Measurements from ENCODE around the gene INTS6.
A peak's percentile ranks its signal among the peaks of the same experiment; 100 is the strongest.

INTS6 gene, protein sequence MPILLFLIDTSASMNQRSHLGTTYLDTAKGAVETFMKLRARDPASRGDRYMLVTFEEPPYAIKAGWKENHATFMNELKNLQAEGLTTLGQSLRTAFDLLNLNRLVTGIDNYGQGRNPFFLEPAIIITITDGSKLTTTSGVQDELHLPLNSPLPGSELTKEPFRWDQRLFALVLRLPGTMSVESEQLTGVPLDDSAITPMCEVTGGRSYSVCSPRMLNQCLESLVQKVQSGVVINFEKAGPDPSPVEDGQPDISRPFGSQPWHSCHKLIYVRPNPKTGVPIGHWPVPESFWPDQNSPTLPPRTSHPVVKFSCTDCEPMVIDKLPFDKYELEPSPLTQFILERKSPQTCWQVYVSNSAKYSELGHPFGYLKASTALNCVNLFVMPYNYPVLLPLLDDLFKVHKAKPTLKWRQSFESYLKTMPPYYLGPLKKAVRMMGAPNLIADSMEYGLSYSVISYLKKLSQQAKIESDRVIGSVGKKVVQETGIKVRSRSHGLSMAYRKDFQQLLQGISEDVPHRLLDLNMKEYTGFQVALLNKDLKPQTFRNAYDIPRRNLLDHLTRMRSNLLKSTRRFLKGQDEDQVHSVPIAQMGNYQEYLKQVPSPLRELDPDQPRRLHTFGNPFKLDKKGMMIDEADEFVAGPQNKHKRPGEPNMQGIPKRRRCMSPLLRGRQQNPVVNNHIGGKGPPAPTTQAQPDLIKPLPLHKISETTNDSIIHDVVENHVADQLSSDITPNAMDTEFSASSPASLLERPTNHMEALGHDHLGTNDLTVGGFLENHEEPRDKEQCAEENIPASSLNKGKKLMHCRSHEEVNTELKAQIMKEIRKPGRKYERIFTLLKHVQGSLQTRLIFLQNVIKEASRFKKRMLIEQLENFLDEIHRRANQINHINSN

DNA sequence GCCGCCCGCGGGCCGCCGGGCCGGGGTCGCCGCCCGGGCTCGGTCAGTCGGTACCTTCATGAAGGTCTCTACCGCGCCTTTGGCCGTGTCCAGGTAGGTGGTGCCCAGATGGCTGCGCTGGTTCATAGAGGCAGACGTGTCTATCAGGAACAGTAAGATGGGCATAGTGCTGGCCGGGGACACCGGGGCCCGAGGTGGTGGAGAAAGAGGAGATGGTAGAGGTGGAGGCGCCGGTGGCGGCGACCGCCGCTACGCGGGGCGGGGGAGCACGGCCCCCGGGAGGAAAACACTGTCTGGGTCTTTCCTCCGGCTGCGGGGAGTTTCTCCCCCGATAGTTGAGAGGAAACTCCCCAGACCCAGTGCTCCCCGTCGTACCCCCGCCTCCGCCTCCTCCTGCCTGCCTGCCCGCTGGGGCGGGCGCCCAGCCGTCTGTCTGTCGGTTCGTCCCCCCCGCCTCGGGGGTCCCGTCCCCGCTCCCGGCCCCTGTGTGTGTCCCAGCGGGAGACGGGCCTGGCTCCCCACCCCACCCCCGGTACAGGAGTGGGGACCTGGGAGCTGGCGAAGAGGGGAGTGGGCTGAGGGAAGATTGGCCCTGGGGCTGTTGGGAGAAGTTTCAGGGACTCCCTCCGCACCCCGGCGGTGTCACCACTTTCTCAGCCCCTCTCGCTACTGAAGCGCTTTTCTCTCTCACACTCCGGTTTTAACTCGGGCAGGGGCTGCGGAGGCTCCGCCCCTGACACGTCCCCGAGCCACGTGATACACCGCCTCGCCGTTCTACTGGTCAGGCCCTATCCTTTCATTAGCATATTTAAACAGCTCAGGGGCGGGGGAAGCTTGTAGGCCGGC lies at the start of gene INTS6:
Gene INTS6, minus strand, starts transcription at position 676 of the 846 bp plus-strand sequence. Its CDS starts 511 bp downstream, at position 165.
- peak; percentile 99 for DNase-seq

DNA sequence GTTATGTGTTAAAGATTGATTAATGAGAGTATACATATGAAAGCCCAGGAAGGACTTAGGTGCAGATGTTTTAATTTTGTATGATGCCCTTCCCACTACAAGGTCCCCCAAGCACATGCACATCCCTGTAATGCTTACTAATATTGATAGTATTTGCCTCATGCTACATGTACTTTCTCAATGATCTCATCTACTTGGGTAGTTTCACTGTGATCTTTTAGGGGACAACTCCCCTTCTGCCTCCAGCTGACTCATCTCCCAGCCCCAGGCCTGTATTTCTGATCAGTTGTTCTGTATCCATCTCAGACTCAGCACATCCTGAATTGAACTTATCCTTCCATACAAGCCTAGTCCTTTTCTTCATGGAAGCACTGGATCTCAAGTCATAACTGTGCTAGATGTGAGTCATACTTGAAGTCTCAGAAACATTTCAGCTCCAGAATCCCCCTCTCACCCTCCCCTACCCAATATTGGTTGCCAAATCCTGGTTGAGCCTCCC lies 49.4 kb upstream of the INTS6 start:
- DNase-seq: no peak

DNA sequence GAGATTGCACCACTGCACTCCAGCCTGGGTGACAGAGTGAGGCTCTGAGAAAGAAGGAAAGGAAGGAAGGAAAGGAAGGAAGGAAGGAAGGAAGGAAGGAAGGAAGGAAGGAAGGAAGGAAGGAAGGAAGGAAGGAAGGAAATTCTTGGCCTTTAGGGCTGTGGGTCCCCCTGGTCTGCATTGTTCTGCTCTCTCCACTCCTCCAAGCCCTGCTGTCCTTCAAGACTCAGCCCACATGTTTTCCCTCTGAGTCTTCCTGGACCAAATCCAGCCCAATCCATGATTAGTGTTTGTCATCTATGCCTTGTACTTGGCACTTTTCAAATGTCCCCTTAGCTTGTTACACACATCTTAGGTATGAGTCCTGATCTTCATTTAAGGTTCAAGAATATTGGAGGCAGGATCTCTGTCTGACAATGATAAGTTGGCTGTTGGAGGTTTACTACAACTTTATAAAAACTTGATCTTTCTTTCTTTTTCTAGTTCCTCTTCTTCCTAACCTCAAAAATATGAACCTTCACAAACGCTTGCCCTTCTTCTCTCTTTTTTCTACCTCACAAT lies 48.8 kb upstream of the INTS6 start:
- DNase-seq: no peak

DNA sequence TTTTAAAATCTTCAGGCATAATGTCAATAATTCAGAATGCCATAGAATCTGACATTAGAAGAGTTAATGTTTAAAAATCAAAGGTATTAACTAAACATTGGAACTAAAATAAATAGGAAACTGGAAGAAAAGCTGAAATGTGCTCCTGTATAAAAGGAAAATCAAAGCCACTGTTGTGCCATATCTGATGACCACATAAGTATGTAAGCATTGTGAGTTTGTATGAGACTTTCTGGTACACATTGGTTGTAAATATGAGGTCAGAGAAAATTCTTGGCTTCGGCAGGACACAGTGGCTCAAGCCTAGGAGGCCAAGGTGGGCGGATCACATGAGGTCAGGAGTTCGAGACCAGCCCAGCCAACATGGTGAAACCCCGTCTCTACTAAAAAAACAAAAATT lies 48.3 kb upstream of the INTS6 start:
- DNase-seq: no peak

DNA sequence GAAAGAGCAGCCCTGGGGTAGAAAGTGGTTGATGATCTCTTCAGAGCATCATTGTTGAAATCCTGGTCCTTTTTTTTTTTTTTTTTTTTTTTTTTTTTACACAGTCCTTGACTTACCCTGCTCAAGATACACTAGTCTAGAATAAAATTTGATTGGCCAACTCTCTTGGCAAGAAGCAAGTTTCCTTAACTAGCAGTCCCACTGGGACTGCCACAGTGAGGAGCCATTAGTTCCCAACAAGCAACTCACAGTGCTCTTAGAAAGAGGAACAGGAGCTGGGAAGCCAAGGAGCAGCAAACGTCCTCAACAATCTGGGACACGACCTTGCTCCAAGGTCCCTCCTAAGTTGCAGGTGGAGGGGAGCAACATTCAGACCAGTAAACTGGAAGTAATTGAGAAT lies 47.9 kb upstream of the INTS6 start:
- no peak for DNase-seq

DNA sequence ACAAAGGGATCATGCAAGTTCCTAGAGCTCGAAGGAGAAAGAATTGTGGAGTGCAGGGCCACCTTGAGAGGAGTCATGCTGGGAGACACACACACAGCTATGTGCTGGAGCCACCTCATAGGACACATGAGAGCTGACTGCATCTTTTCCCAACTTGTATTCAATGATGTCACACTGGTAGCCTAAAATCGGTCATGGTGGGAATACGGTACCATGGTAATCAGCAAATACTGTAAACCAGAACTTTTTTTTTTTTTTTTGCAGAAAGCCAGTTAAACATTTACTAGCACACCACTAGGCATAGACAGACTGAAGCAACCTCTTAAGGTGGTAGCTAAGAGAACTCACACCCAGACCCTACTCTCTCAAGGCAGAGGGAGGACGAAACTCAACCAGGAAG lies 47.0 kb upstream of the INTS6 start:
- DNase-seq: no peak

DNA sequence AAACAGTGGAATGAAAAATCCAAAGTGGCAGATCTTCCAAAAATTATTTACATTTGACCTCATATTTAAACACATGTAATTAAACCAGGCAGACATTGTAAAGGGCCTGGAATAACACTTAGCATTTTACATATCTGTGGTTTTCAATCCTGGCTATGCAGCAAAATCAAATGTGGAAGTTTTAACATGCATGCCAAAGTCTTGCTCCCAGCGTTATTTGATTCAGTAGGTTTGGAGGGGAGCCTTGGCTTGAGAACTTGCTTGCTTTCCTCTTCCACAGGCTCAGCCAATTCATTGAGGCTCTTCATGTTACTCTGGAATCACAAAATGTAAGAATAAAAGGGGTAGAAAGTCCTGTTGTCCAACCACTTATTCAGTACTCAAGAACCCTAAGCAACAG lies 42.5 kb upstream of the INTS6 start:
- DNase-seq: no peak

DNA sequence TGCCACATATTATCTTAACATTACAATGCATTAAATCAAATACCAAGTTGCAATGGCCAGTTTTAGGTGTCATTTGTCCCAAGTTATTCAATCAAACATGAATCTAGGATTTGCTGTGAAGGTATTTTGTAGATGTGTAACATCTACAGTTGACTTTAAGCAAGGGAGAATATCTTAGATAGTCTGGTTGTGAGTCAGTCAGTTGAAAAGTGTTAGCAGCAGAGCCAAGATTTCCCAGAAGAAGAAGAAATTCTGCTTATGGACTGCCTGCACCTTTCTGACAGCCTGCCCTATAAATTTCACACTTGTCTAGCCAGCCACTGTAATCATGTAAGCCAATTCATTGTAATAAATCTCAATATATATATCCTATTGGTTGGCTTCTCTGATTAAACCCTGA lies 41.3 kb upstream of the INTS6 start:
- DNase-seq: no peak

DNA sequence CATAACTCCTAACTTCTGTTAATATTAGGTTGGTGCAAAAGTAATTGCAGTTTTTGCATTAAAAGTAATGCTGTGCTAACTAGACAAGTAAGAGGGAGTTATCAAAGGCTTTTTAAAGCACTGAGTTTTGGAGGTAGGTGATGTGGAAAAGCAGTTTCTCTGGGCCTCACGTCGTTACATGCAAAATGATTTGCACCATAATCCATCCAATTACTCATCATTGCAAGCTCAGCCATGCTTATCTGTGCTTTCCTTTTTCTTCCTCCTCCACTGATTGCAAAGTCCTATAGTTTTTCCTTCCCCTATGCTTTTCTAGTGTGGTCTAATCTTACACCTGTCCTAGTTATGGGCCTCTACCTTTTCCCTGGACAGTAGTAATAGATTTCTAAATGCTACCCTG lies 35.4 kb upstream of the INTS6 start:
- DNase-seq: no peak

DNA sequence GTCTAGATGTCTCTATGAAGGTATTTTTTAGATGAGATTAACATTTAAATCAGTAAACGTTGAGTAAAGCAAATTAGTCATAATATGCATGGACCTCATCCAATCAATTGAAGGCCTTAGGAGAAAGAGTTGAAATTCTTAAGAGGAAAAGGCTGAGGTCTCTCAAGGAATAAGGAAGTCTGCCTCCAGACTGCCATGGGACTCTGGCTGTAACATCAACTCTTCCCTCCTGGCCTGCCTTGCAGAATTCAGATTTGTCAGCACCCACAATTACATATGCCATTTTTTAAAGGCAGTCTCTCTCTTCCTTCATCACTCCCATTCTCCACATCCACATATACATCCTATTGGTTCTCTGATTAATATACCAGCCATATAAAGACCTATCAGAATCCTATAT lies 28.8 kb upstream of the INTS6 start:
- no peak for DNase-seq

DNA sequence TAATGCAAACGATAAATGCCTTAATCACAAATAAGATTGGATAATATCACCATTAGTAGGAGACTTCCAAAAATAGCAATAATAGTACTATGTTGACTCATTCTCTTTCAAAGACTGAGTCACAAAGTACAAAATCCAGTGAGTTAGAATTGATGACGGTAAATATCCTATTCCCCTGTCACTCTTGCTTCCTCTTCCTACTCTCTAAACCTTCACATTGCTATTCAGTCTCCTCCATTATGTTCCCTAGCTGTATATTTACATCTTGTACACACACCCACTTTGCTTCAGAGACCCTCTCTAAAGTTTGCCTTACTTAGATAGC lies 26.3 kb upstream of the INTS6 start:
- no peak for DNase-seq

DNA sequence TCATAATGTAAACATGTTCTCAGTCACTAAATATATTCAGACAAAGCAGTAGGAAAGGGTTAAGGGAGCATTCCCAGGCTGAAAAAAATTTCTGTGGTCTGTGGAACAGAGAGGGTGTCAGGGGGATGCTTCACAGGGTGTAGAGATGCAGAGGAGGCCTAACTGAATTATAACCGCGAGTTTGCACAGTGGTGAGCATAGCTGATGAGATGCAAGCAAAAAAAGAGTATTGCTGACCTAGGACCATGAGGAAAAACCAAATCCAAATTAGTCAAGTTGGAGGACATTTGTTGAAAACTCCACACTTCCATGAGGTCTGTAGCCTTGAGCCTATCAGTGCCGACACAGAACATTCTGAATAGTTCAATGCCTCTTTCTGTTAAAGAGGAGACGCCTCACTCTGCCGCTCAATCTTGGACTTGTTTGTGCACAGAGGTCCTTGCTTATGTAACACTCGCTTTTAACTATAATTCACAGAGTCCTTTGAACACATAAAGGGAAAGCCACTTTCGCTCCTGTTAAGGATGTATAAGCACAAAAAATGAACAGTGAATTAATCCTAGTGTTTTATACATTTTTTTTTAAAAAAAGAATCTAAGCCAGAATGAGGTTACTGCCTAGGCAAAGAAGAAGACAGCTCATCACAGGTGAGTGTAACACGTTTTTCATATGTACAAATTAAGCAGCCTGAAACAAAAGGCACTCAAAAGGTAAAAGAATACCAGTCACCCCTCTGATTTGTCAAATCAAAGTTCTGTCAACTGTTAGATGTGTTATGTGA lies 25.8 kb upstream of the INTS6 start:
- DNase-seq: no peak

DNA sequence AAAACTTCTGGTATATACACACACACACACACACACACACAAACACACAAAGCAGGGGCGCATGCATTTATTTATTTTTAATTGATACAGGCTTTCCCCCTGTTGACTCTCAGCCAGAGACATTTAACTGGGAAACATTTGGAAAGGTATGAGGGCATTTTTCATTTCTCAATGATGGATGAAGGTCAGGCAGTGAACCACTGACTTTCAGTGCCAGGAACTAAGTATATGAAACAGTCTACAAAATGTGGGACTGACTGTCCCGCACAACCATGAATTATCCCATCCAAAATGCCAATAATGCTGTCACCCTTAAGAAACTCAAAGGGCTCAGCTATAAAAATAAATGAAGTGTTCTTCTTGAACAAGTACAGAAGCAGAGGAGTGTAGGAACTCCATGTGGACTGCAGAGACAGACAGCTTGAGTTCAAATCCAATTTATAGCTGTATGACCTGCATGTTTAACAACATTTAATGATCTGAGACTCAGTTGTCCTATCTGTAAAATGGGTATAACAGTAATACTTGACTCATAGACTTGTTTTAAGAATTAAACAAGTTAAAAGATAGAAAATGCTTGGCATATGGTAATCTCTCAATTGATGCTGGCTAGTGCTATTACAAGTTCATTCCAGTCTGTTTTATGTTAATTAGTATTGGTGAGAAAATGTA lies 25.0 kb upstream of the INTS6 start:
- no peak for DNase-seq

DNA sequence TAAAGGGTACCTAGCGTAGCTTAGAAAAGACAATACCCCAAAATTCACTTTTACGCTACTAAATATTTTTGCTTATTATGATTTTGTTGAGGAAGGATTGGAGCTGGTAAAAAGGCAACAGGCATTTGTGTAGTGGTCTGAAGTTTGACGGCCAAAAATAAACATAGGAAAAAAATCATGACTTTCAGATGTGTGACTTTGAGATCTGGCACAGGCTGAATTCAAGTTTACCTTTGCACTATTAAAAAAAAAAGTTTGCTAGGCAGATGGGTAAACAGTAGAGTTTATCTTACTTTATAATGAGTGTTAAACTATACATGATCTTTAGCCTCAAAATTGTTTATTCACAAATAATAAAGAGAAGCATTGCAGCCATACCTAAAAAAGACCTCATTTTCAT lies 24.3 kb upstream of the INTS6 start:
- DNase-seq: no peak

DNA sequence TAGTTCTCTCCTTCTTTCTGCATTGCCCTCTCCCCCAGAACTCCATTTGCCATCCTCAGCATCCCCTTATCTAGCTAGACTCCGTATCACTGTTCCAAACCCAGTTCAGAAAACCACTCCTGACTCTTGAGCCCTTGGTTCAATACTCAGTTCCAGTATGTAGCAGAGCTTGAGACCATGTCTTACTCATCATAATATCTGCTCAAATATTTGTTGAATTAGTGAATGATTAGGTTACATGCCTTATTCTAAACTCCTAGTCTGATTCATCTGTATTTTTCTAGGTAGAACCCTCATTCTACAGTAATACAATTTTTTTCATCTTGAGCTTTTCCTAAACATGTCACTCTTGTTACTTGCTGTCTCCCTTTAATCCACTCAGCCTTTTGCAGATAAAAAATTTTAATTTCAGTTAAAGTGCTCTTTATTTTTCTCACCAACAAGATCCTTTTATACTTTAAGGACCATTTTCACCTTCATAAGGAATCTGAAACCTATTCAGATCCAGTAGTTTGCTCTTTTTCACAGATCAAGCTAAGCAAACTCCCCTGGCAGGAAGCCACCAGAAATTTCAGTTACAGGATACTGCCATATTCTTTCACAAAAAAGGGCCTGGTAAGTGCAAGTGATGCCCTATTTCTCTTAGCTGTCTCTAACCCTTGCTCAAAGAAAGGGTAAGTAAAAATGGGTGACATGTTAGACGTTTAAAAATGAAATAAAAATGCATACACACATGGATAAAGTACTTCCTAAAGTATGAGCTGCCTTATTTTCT lies 23.1 kb upstream of the INTS6 start:
- no peak for DNase-seq

DNA sequence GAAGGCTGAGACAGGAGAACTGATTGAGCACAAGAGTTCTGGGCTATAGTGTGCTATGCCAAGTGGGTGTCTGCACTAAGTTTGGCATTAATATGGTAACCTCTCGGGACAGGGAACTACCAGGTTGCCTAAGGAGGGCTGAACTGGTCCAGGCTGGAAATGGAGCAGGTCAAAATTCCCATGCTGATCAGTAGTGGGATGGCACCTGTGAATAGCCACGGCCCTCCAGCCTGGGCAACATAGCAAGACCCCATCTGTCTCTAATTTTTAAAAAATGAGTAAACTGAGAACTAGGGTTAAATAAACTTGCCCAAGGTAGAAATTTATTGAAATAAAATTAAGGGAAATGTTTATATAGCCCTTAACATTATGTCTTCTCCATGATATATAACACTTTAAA lies 17.0 kb upstream of the INTS6 start:
- DNase-seq: no peak

DNA sequence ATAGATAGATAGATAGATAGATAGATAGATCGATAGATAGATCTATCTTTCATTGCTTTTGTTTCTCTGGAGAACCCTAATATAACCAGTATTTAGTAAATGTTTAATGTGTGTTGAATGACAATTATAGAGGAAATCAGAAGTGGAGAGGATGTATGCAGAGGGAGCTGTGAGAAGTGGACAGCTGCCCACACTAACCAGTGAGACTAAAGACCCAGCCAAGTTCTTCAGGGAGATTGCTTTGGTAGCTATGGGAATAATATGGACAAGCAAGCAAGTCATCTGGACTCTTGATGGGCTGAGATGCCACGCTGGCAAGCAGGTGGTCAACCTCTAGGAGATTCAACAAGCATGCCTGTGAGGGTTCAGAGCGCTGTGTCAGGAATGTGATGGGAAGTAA lies 14.9 kb upstream of the INTS6 start:
- DNase-seq: no peak

DNA sequence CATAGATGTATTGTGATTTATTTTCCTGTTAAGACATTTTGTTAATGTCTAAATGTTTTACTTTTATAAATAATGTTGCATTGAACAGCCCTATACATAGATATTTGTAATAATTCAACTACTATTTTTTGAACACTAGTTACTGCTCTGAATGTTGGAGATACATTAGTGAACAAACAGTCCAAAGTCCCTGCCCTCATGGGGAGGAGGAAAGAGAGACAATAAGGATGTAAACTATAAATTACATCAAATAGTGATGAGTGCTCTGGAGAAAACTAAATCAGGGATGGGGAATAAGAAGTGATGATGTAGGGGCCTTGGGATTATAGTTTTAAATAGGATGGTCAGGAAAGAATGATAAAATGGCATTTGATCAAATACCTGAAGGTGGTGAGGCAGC lies 12.3 kb upstream of the INTS6 start:
- no peak for DNase-seq

DNA sequence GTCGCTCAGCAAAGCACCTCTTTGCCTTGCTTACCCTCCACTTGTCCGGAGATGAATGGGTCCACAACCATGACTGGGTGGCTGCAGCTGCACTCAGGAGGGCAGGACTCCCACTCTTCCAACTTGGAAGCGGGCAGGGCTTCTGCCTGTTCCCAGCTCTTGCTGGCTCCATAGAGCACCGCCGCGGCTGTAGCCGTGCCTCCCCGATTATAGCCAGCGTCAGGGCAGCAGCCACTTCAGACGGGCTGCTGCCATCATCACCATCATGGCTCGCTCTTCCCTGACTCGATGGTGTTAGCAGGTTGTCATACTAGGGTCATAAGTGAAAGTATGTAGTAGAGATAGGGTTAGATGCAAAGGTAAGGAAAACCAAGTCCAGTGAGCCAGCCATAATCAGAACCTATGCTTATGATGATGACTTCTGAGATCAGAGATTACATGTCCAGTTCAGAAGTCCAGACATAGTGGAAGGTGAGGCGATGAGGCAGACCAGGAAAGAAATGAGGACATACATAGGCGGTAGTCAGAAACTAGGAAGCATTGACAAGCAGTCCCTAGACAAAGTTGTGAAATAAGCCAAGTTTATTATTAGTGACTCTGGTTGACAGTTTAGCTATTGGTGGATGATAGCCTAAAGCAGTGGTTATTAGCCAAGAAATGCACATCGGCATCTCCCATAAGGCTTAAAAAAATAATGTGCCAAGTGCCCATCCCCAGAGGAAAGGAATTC lies 4.4 kb upstream of the INTS6 start:
- no peak for DNase-seq

DNA sequence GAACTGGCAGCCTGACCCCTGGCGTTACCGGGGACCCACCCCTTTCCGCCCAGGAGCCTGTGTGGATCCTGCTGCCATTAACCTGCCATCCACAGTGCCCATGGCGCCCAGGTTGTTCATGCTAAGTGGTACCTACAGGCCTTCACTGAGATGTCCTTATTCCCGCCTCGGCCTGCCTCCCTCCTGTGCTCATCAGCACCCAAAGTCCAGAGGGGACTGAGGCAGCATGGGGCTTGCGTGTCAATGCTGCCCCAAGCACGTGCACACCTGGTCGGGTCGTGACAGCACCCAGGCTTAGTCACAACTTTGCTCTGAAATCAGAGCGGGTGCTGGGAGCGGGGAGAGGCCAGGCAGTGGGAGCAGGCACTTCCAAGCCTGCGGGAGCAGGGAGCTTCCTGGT lies 3.7 kb upstream of the INTS6 start:
- no peak for DNase-seq
